PFSK-1 (cell line): ENCODE results near the gene RPH3AL.

Experiments used
- FOXP2 ChIP-seq: optimal IDR thresholded peaks from 2 replicates; pipeline ENCODE3; 2011; ENCODE audit warnings: borderline replicate concordance, control low read depth, inconsistent platforms; ENCODE audit not compliant: insufficient read depth; ENCODE audit errors: extremely low read length, extremely low read depth
- POLR2AphosphoS5 ChIP-seq: IDR thresholded peaks from 2 replicates; pipeline ENCODE4 v1.6.1; 2012; ENCODE audit warnings: low read depth, mild to moderate bottlenecking, control low read depth, low read length, moderate library complexity
- SIN3A ChIP-seq: IDR thresholded peaks from 2 replicates; pipeline ENCODE4 v1.6.1; 2012; ENCODE audit warnings: mild to moderate bottlenecking, low read length, moderate library complexity, borderline replicate concordance; ENCODE audit not compliant: insufficient read depth
- TAF1 ChIP-seq: IDR thresholded peaks from 2 replicates; pipeline ENCODE4 v1.6.1; 2012; ENCODE audit warnings: low read length, control low read depth, borderline replicate concordance; ENCODE audit not compliant: insufficient read depth
- TF ChIP-seq, protein P1 (sequence below), 2 experiments: IDR thresholded peaks; 2 replicates each; pipeline versions ENCODE4 v1.6.1 to v1.8.0; 2011 to 2012; ENCODE audit warnings: low read depth in 2 of 2, low read length in 2 of 2, control low read depth in 1 of 2, inconsistent platforms in 1 of 2, mild to moderate bottlenecking in 1 of 2, moderate library complexity in 1 of 2; ENCODE audit not compliant: insufficient read depth in 1 of 2

RPH3AL gene

DNA sequence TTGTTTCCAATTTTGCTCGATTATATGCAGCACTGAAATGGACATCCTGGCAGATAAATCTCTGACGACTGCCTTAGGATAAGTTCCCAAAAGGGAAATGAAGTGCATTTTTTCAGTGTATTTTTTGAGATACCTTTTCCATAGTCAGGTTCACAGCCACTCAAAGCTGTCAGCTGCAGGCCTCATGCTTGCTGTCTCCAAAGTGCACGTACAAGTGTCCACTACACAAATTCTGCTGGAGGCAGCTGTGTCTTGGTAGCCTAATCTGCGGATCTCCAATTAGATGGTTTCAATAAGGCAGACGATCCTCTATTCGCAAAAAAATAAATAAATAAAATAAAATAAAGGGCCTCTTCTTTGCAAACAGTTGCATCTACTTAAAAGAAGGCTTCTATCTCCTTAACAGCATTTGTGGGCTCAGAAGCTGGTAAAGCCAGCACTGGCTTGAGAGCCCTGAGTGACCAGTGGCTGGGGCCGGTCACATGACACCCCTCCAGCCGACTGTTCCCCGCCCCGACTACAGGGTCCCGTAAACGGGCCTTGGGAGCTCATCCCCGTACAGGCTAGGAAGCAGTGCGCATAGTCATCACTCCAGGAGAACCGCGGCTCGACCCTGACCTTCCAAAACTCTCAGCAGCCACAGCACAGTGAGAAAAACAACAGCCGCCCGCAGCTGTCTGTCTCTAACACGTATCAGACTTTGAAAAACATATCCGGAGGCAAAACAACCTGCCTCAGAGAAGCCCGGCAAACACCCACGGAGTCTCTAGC, 18.8 kb downstream of the RPH3AL start:
- no peak for TF ChIP-seq FOXP2

DNA sequence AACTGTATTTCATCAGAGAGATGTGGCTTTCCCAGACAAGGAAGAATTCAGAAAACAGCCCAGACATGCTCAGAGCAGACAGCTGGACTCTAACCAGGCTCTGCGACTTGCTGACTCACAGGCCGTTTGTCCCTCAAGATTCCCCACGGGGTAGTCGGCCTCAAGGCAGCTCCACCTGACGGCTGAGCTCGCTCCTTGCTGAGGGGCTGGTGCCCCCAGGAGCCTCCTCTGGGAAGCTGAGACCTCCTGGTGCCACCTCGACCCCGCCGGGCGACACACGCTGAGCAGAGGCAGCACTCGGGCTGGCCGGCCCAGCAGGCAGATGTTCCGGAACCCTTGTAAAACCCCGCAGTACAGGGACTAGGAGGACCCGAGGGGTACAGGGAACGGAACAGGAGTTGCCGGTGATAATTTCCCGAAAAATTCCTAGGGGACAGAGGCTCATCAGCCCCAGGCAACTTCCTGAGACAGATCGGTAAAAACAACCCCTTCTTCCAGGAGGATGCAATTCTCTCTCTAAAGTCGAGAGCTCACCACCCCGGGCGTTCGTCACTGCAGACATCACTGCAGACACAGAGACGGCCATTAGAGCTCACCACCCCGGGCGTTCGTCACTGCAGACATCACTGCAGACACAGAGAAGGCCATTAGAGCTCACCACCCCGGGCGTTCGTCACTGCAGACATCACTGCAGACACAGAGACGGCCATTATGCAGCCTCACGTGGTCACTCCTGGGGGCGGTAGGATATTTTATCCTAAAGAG, 19.9 kb downstream of the RPH3AL start:
- TF ChIP-seq SIN3A (no peak), FOXP2 (peak; percentile 18), TAF1 (0 out of 2 replicates have a peak, but pooled peaks have one; percentile 26)
- TF ChIP-seq, protein P1, sequence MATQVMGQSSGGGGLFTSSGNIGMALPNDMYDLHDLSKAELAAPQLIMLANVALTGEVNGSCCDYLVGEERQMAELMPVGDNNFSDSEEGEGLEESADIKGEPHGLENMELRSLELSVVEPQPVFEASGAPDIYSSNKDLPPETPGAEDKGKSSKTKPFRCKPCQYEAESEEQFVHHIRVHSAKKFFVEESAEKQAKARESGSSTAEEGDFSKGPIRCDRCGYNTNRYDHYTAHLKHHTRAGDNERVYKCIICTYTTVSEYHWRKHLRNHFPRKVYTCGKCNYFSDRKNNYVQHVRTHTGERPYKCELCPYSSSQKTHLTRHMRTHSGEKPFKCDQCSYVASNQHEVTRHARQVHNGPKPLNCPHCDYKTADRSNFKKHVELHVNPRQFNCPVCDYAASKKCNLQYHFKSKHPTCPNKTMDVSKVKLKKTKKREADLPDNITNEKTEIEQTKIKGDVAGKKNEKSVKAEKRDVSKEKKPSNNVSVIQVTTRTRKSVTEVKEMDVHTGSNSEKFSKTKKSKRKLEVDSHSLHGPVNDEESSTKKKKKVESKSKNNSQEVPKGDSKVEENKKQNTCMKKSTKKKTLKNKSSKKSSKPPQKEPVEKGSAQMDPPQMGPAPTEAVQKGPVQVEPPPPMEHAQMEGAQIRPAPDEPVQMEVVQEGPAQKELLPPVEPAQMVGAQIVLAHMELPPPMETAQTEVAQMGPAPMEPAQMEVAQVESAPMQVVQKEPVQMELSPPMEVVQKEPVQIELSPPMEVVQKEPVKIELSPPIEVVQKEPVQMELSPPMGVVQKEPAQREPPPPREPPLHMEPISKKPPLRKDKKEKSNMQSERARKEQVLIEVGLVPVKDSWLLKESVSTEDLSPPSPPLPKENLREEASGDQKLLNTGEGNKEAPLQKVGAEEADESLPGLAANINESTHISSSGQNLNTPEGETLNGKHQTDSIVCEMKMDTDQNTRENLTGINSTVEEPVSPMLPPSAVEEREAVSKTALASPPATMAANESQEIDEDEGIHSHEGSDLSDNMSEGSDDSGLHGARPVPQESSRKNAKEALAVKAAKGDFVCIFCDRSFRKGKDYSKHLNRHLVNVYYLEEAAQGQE (IDR thresholded peaks at IDR 0.05; ENCODE audit: insufficient read depth in 1 of 2, low read depth in 2 of 2, low read length in 2 of 2): no peak

DNA sequence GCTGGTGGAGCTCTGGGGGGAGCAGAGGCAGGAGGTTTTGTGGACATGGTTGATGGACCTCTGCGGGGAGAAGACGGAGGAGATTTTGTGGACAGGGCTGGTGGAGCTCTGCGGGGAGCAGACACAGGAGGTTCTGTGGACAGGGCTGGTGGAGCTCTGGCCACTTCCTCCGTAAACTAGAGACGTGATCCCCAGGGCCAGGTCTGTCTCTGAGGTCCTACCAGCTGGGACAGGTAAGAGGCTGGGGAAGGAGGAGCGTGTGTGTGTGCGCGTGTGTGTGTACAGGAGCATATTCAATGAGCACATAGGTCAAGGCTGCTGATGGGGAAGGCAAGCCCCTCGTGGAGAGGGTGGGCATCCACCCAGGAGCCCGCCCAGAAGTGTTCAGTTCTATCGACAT, 20.6 kb downstream of the RPH3AL start:
- TF ChIP-seq FOXP2: no peak
- TF ChIP-seq SIN3A: no peak
- no peak for TF ChIP-seq POLR2AphosphoS5

DNA sequence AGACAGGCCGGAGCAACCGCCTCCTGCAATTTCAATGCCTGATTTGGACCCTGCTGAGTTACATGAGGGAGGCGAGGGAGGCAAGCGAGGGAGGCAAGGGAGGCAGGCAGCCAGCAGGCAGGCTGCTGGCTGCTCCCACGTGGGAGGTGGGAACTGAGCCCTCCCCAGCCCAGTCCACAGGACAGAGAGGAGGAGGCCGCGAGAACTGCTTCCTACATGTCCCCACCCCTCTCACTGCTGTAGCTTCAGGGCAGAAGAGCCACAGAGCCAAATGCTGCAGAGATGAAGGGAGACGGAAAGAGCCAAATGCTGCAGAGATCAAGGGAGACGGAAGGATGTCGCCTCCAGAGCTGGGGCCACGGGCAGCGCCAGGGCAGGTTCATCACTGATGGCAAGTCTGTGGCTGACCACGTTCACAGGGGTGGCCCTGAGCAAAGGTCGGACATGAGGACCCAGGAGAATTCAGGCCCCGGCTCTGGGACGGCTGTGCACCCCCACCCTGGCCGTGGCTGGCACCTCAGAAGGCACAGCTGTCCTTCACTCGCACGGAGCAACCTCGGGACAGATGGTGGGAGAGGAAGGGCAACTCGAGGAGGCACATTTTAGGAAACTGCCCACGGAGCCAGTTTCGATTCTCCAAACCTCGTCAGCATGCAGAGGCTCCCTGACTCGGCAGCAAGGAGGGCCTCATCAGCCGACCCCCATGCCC, 21.5 kb downstream of the RPH3AL start:
- TF ChIP-seq, protein P1 (IDR thresholded peaks at IDR 0.05; ENCODE audit: insufficient read depth in 1 of 2, low read depth in 2 of 2, low read length in 2 of 2): no peak
- no peak for TF ChIP-seq FOXP2
- TF ChIP-seq POLR2AphosphoS5: no peak
- TF ChIP-seq TAF1: no peak
- no peak for TF ChIP-seq SIN3A

DNA sequence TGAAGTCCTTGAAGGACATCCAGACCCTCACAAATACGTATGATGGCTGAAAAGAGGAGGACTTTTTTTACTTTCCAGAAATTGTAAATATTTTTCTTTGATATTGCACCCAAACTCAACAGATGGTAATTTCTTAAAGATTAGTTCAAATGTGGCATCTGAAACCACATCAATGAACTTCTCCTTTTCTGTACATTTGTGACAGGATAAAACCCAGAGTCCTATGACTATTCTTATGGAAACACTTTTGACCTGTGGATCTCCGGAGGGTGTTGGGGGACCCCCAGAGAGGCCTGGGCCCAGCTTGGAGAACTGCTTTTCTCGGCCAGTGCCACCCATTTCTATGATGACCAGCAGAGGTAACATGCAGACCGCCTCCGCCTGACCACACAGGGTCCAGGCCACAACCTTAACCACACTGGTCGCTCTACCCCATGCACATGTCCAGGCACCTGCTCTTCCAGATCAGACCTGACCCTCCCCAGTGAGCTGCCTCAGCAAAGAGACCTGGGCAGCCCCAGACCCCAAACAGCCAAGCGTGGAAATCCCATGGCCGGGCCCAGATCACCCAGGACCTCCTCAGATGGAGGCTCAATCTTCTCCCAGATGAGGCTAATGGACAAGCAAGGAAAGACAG, 22.7 kb downstream of the RPH3AL start:
- TF ChIP-seq FOXP2 (no peak), SIN3A (no peak), POLR2AphosphoS5 (no peak), TAF1 (no peak)
- TF ChIP-seq, protein P1 (IDR thresholded peaks at IDR 0.05; ENCODE audit: insufficient read depth in 1 of 2, low read depth in 2 of 2, low read length in 2 of 2): no peak
